MV-4-11 (cell line): ENCODE measurements around the gene SLK.

Experiments
- DNase-seq: peaks from one replicate; lab custom pipeline; 2025; lab: John Stamatoyannopoulos, UW

The SLK gene

GRCh38 chr10:104053201-104053600 is 86.3 kb downstream of the SLK start:
- no peak for DNase-seq

- DNase-seq: no peak
Observed at GRCh38 chr10:104054430-104054829, 87.5 kb downstream of the SLK start.

DNA sequence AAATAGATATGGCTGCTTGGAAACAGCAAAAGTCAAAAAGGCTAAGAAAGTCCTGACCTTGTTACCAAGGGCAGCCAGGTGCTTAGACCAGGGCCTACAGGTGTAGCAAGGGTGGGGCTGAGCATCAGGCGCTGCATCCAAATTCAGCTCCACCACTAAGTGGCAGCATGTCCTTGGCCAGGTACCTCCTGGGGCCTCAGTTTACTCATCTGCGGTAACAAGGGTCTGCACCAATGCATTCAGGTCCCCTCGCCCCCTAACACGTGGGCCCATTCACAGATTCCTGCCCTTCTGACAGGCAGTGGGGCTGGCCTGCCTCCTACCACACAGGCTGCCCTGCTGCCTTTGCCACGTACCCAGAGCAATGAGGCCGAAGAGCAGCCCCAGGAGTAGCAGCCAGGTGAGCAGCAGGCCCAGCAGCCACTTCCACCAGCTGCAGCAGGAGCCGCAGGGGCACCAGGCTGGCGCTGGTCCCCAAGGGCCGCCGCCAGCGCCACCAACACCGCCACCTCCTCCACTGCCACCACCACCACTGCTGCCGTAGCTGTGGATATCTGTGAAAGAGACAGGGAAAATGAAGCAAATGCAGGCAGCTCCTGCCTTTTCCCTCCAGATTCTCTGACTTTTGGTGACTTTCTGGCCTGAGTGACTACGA is 89.8 kb downstream of the SLK start:
- no peak for DNase-seq

DNA sequence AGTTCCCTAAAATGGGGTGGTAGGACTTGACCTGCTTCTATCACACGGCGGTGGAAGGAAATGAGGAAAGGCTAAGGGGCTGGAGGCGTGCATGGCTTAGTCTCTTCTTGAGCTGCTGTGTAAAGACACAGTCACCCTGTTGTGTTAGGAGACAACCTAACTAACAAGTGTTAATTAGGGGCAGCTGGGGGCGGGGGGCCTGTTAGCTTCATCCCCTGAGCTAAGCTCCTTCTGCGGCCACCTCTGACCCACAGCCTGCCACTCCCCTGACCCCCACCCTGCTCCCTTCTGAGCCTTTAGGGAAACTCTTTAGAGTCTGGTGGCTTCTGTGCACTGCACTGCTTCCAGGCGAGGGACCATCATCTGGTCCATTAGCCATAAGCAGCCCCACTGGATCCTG is 90.8 kb downstream of the SLK start:
- DNase-seq: no peak

- DNase-seq: no peak
Observed at GRCh38 chr10:104059364-104059763, 92.4 kb downstream of the SLK start.

DNA sequence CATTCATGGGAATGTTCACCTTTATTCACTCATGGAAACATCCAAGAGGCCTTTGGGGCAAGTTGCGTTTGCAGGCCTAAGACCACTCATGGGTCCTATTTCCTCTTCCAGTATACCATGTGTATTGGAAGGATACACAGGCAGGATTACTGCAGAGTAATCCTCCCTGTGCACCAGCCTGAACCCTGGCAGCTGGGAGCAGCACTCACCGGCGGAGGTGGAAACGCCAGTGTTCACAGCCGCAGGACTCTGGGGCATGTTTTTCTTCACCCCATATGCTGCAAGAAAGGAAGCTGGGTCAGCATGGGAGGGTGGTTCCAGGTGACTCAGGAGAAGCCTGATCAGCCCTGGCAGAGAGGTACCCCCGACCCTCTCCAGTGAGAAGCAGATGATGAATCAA is 94.3 kb downstream of the SLK start:
- DNase-seq: no peak

GRCh38 chr10:104065748-104066147 is 98.8 kb downstream of the SLK start:
- DNase-seq: no peak

DNA sequence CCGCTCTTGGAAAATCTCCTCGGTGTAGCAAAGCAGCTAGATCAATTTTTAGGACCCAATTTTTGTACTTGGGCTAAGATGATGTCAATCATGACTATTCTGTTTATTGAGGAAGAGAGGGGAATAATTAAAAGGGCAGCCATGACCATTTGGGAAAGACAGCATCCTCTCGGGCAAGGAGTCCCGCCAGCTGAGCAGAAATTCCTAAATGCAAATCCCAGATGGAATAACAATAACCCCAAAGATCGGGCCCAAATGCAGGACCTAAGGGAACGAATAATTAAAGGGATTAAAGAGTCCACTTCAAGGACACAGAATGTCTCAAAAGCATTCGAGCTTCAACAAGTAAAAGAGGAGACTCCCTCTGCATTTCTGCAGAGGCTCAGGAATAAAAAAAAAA is 100.0 kb downstream of the SLK start:
- DNase-seq: no peak

DNA sequence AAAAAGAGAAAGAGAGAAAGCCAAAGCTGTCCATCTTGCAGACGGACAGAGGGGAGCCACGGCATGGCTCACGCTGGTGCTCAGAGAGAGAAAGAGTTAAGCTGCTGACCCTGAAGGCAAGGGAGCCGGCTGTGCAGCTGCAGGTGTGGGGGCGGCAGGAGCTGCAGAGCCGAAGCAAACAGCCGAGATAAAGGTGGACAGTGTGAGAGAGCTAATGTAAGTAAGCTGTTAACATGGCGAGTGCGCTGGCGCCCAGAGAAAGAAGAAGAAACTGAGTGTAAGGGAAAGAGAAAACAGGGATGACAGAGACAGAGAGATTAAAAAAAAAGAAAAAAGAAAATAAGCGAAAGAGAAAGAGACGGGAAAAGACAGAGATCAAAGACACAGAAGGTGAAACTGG is 100.6 kb downstream of the SLK start:
- DNase-seq: no peak

- DNase-seq: no peak
Observed at GRCh38 chr10:104069613-104070012, 102.7 kb downstream of the SLK start.

- DNase-seq: peak; percentile 29
Observed at GRCh38 chr10:104072786-104073185, 105.8 kb downstream of the SLK start.

DNA sequence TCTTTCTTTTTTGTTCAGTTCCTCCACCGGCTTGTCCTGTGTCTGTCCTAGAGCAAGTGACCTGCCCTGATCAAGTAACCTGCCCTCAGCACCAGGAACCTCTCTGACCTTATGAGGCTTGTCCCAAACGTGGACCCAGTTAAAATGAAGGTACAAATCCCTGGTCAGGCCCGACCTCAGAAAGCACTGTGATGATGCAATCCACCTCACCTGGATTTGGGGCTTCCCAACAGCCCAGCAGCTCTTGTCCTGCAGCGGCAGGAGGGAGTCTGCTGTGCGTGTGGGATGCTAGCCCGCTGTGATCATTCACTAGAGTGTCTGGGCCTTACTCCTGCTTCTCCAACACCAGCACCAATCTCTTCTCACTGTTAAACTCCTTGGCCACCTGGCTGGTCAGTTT is 107.6 kb downstream of the SLK start:
- no peak for DNase-seq

DNA sequence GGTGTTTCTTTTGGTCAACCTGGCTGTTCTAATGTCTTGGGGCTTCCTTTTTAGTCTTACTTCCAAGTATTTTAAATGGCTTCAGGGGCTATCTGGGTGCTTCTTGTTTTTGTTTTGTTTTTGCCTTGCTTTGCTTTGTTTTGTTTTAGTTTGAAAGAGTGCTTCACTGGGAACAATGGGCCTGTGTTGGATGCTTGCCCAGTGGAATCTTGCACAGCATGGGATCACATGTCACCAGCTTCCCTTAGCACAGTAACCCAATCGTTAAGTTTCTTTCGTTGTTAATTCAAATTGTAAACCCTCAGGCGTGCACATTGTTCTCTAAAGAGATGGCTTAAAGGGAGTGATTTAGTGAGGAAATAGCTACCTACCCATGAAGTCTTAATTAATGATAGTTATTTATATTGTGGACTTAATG is 109.8 kb downstream of the SLK start:
- DNase-seq: no peak

DNA sequence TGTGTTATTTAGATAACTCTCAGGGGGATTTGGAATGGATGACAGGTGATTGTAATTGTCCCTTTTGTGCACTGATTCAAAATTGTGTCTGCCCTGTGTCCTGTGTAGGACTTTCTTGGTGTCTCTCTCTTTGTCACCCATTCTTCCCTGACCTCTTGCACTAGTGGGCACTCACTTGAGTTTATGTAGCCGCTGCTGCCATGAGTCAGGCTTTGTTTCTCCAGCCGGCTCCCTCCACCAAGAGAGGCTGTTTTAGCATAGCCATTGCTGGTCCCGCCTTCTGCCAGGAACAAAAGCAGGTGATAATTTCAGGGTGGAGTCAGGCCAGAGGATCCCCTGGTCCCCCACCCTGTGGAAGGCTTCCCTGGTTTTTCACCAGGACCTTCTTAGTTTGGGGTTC is 110.3 kb downstream of the SLK start:
- no peak for DNase-seq

GRCh38 chr10:104077663-104078151 is 110.8 kb downstream of the SLK start:
- no peak for DNase-seq
